HEK293 (cell line): ENCODE measurements around the gene DNMT3L.

Experiments
- CTCF ChIA-PET: fragments of 350-600 bp; formaldehyde crosslinking; extraction: SDS; loops from one replicate; lab custom pipeline; 2021; ENCODE audit warnings: antibody characterized with exemption; lab: Yijun Ruan, JAX
- POLR2A ChIA-PET: fragments of 300-600 bp; formaldehyde crosslinking; extraction: SDS; loops from one replicate; lab custom pipeline; 2020; ENCODE audit warnings: antibody characterized with exemption, inconsistent platforms; lab: Yijun Ruan, JAX
- H3K27ac ChIP-seq: fragments of 200-500 bp; sonication (Bioruptor generic); 2 replicates; pipeline ENCODE4 v1.5.1; 2014; ENCODE audit warnings: low read depth, low read length, control low read depth, inconsistent platforms; ENCODE audit errors: extremely low read depth
- H3K36me3 ChIP-seq, 2 experiments: fragments of 200-500 bp in 1 of 2; sonication (Bioruptor generic) in 1 of 2; 1 replicate in 1 of 2; 2 replicates in 1 of 2; pipeline ENCODE4 v1.5.1; 2014 to 2017; ENCODE audit warnings: inconsistent platforms in 2 of 2, low read length in 2 of 2; ENCODE audit not compliant: control insufficient read depth in 2 of 2, insufficient read depth in 1 of 2
- H3K4me1 ChIP-seq: fragments of 200-500 bp; sonication (Bioruptor generic); 2 replicates; pipeline ENCODE4 v1.5.1; 2014; ENCODE audit warnings: mild to moderate bottlenecking, low read length, inconsistent platforms; ENCODE audit not compliant: control insufficient read depth, insufficient read depth
- H3K4me3 ChIP-seq: 2 replicates; pipeline ENCODE4 v1.5.1; 2011; ENCODE audit warnings: low read depth, mild to moderate bottlenecking, control low read depth, low read length, moderate library complexity
- H3K9me3 ChIP-seq: fragments of 200-500 bp; sonication (Bioruptor generic); 2 replicates; pipeline ENCODE4 v1.5.1; 2014; ENCODE audit warnings: low read depth, low read length, inconsistent platforms; ENCODE audit not compliant: control insufficient read depth, insufficient read depth
- ATF2 ChIP-seq: fragments of 450-650 bp; formaldehyde crosslinking; IDR thresholded peaks from 2 replicates; pipeline ENCODE4 v1.5.1; 2016; ENCODE audit warnings: missing biosample characterization, missing genetic modification characterization, low read depth
- EGR2 ChIP-seq: fragments of 450-650 bp; formaldehyde crosslinking; IDR thresholded peaks from 2 replicates; pipeline ENCODE4 v1.5.1; 2016; ENCODE audit warnings: low read depth, missing biosample characterization, missing genetic modification characterization
- HIC1 ChIP-seq: fragments of 450-650 bp; formaldehyde crosslinking; IDR thresholded peaks from 2 replicates; pipeline ENCODE4 v1.5.1; 2016; ENCODE audit warnings: missing biosample characterization, missing genetic modification characterization
- IKZF3 ChIP-seq: fragments of 450-650 bp; IDR thresholded peaks from 2 replicates; pipeline ENCODE4 v1.5.0; 2018; ENCODE audit warnings: missing biosample characterization, mild to moderate bottlenecking, missing genetic modification characterization, moderate library complexity
- KLF1 ChIP-seq: fragments of 450-650 bp; formaldehyde crosslinking; IDR thresholded peaks from 2 replicates; pipeline ENCODE4 v1.5.1; 2016; ENCODE audit warnings: missing biosample characterization, missing genetic modification characterization
- OSR2 ChIP-seq: fragments of 450-650 bp; formaldehyde crosslinking; IDR thresholded peaks from 2 replicates; pipeline ENCODE4 v1.5.1; 2016; ENCODE audit warnings: missing biosample characterization, missing genetic modification characterization
- PBX3 ChIP-seq: sonication (generic); formaldehyde crosslinking; IDR thresholded peaks from 2 replicates; pipeline ENCODE4 v1.8.1; 2022; ENCODE audit warnings: mild to moderate bottlenecking, moderate library complexity, missing genetic modification reagents
- ZFHX2 ChIP-seq: fragments of 450-650 bp; formaldehyde crosslinking; conservative IDR thresholded peaks from 2 replicates; pipeline ENCODE4 v1.5.1; 2016; ENCODE audit warnings: missing biosample characterization, missing genetic modification characterization
- ZFP37 ChIP-seq: fragments of 450-650 bp; formaldehyde crosslinking; IDR thresholded peaks from 2 replicates; pipeline ENCODE4 v1.5.1; 2016; ENCODE audit warnings: missing biosample characterization, missing genetic modification characterization
- ZNF133 ChIP-seq: fragments of 450-650 bp; formaldehyde crosslinking; IDR thresholded peaks from 2 replicates; pipeline ENCODE4 v1.5.1; 2016; ENCODE audit warnings: missing biosample characterization, missing genetic modification characterization
- ZNF138 ChIP-seq: fragments of 450-650 bp; formaldehyde crosslinking; IDR thresholded peaks from 2 replicates; pipeline ENCODE4 v1.5.1; 2016; ENCODE audit warnings: missing biosample characterization, missing genetic modification characterization, borderline replicate concordance
- ZNF174 ChIP-seq: fragments of 450-650 bp; formaldehyde crosslinking; IDR thresholded peaks from 2 replicates; pipeline ENCODE4 v1.5.0; 2017; ENCODE audit warnings: missing biosample characterization, mild to moderate bottlenecking, missing genetic modification characterization
- ZNF544 ChIP-seq: fragments of 450-650 bp; formaldehyde crosslinking; IDR thresholded peaks from 2 replicates; pipeline ENCODE4 v1.5.0; 2017; ENCODE audit warnings: missing biosample characterization, missing genetic modification characterization
- ZNF596 ChIP-seq: fragments of 450-650 bp; IDR thresholded peaks from 2 replicates; pipeline ENCODE4 v1.5.0; 2018; ENCODE audit warnings: missing biosample characterization, mild to moderate bottlenecking, missing genetic modification characterization, moderate library complexity
- ZNF677 ChIP-seq: fragments of 450-650 bp; IDR thresholded peaks from 2 replicates; pipeline ENCODE4 v1.5.0; 2018; ENCODE audit warnings: missing biosample characterization, mild to moderate bottlenecking, missing genetic modification characterization, moderate library complexity
- TF ChIP-seq, protein P1 (sequence below): fragments of 450-650 bp; formaldehyde crosslinking; IDR thresholded peaks from 2 replicates; pipeline ENCODE4 v1.5.1; 2016; ENCODE audit warnings: missing biosample characterization, missing genetic modification characterization

DNMT3L gene

DNA sequence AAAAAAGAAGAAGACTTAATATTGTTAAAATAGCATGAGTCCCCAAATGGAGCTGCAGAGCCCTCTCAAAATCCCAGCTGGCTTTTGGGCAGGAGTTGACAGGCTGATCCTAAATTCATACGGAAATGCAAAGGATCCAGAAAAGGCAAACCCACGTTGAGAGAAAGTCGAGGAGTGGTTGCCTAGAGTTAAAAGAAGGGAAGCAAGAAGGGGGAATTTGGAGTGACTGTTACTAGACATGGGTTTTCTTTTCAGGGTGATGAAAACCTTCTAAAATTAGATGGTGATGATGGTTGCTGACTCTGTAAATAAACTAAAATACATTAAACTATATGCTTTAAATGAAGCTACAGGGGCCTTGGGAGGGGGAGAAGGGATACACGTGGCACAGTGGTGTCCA, 1.6 kb downstream of the DNMT3L start:
- ChIA-PET CTCF (interaction anchor here (1.0 kb wide), 1 partner anchor 216 kb away, joined by 3 read pairs; no protein-coding TSS in a partner anchor), POLR2A (no interaction called here)
- no peak overlapping the region for H3K4me3 ChIP-seq
- TF ChIP-seq IKZF3 (tag by site-specific recombination), result no peak
- no peak for TF ChIP-seq HIC1
- no peak for TF ChIP-seq ZFP37 (tag by site-specific recombination)
- TF ChIP-seq, protein P1, sequence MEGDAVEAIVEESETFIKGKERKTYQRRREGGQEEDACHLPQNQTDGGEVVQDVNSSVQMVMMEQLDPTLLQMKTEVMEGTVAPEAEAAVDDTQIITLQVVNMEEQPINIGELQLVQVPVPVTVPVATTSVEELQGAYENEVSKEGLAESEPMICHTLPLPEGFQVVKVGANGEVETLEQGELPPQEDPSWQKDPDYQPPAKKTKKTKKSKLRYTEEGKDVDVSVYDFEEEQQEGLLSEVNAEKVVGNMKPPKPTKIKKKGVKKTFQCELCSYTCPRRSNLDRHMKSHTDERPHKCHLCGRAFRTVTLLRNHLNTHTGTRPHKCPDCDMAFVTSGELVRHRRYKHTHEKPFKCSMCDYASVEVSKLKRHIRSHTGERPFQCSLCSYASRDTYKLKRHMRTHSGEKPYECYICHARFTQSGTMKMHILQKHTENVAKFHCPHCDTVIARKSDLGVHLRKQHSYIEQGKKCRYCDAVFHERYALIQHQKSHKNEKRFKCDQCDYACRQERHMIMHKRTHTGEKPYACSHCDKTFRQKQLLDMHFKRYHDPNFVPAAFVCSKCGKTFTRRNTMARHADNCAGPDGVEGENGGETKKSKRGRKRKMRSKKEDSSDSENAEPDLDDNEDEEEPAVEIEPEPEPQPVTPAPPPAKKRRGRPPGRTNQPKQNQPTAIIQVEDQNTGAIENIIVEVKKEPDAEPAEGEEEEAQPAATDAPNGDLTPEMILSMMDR, result no peak
- no peak for TF ChIP-seq OSR2
- no peak for TF ChIP-seq ZNF174 (tag by site-specific recombination)
- TF ChIP-seq PBX3, result no peak
- TF ChIP-seq ZNF133 (tag by site-specific recombination), result no peak
- no peak for TF ChIP-seq ZNF596 (tag by site-specific recombination)
- no peak for TF ChIP-seq ZNF544 (tag by site-specific recombination)
- no peak for TF ChIP-seq ZFHX2 (tag by site-specific recombination)
- no peak for TF ChIP-seq ATF2 (tag by site-specific recombination)
- TF ChIP-seq ZNF677, result no peak
- H3K4me1 ChIP-seq, result no peaks in the 10 kb centered on the region
- H3K36me3 ChIP-seq, result no peaks in the 10 kb centered on the region
- H3K27ac ChIP-seq, result no peak overlapping the region
- no peaks in the 10 kb centered on the region for H3K9me3 ChIP-seq

DNA sequence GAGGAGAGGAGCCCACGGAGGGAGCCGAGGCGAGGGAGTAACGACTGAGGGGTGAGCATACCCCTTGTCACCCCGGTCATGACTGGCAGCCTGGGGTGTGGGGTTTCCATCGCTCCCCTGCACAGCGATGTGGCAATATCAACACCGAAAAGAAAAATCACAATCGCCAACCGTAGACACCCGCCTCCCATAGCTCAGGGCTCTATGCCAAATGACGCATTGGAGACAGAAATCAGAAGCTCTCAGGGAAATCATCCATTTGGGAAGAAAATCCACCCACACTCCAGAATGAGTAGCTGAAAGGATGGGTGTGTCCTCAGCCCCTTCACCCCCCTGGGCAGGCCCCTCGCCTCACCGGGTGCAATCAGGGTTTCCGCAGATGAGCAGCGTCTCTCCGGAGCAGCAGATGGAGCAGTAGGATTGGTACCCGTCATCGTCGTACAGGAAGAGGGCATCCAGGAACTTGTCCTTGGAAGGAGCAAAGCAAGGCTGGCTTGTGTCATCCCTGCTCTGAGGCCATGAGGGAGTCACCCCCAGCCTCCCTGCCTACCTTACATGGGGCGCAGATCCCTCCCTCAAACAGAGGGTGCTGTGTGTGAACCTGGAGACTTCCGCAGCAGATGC, 2.5 kb downstream of the DNMT3L start:
- no peak for TF ChIP-seq ZNF138 (tag by site-specific recombination)
- TF ChIP-seq ZFHX2 (tag by site-specific recombination), result peak; percentile 8; the same call in 1 of the 2 replicates
- 0 out of 2 replicates have a peak, but pooled peaks have one; percentile 4 for TF ChIP-seq EGR2 (tag by site-specific recombination)
- peak; percentile 43; the same call in 1 of the 2 replicates for TF ChIP-seq KLF1
- POLR2A ChIA-PET, result no interaction called here
- CTCF ChIA-PET, result no interaction called here

More for the DNA sequence above, 2.5 kb downstream of the DNMT3L start:
- H3K27ac ChIP-seq, result no peak overlapping the region
- no peak overlapping the region for H3K4me3 ChIP-seq
- no peaks in the 10 kb centered on the region for H3K9me3 ChIP-seq
- H3K36me3 ChIP-seq, result no peaks in the 10 kb centered on the region
- H3K4me1 ChIP-seq, result no peaks in the 10 kb centered on the region
